HEK293T (cell line): ENCODE data around the gene TNIK.

Experiments
- CTBP1 ChIP-seq: fragments of 450-650 bp; IDR thresholded peaks from 2 replicates; pipeline ENCODE4 v1.6.1; 2016; ENCODE audit warnings: borderline replicate concordance
- FOXK2 ChIP-seq: fragments of 450-650 bp; IDR thresholded peaks from 2 replicates; pipeline ENCODE4 v1.6.1; 2016; ENCODE audit warnings: mild to moderate bottlenecking
- SP1 ChIP-seq: fragments of 450-650 bp; IDR thresholded peaks from 2 replicates; pipeline ENCODE4 v1.6.1; 2017

DNA sequence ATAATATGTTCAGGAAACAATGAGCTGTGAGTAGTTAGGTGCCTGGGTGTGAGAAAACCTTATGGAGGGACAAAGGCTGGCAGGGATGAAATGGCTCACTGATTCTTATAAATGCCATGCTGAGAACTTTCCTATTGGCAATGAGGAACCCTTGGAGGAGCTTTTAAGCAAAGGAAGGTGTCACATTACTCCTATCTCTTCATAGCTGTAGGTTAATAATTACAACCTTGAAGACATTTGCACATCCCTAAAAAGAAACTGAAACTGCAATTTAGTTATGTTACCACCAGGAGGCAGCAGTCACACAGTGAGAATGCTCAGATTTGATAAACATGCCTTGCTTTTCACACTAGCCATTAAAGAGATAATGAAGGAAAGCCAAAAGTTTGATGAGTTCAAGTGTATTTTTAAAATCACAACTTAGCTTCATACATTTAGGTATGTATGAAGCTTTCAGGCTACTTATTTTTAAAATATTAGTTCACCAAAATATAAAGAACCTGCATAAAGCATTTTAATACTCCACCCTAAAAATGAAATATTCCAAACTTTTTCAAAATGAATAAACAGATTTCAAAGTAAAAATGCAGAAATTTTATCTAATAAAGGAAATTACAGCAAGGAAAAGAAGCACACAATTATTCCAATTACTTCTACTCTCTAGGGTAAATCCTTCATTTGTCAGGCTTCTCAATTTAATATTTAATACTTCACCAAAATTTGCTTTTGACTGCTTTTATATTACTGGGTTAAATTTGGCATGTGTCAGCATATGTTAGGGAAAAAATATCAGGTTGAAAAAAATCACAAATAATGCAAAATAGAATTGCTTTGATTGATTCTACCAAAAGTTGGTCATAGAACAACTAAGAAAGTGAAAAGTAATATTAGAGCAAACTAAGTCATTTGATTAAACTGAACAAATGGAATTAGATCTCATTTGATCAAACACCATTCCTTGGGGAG is 296.8 kb downstream of the TNIK start:
- no peak for TF ChIP-seq SP1
- no peak for TF ChIP-seq FOXK2
- TF ChIP-seq CTBP1 = no peak
